Lower lobe of right lung (tissue), 2 donors: ENCODE data around the gene PRM1. TPM values are rescaled to one million over a fixed set of nuclear protein-coding genes. Genes with fewer than 3 reads are reported as not detected.

ENCODE experiments used
- ATAC-seq, 2 donors: fragments of 200-7000 bp; cut with Tn5 transposase; one replicate each; pipeline ENCODE4 v1.9.1; 2020 to 2022; ENCODE audit warnings: mild to moderate bottlenecking in 2 of 2, moderate library complexity in 2 of 2
- DNase-seq: peaks from one replicate; pipeline ENCODE4 v3.0.0-alpha.2; 2020
- H3K27ac ChIP-seq: fragments of 200-600 bp; one replicate; pipeline ENCODE4 v1.8.0; 2022
- H3K27me3 ChIP-seq: fragments of 200-600 bp; one replicate; pipeline ENCODE4 v1.8.0; 2022; ENCODE audit warnings: low read depth
- H3K36me3 ChIP-seq: fragments of 200-600 bp; one replicate; pipeline ENCODE4 v1.8.0; 2022; ENCODE audit warnings: mild to moderate bottlenecking
- H3K4me1 ChIP-seq: fragments of 200-600 bp; one replicate; pipeline ENCODE4 v1.8.0; 2022
- H3K4me3 ChIP-seq: fragments of 200-600 bp; one replicate; pipeline ENCODE4 v1.8.0; 2022; ENCODE audit warnings: mild to moderate bottlenecking
- H3K9me3 ChIP-seq: fragments of 200-600 bp; one replicate; pipeline ENCODE4 v1.8.0; 2022
- intact Hi-C: fragments of 100-400 bp; cut with DNase I; formaldehyde crosslinking; loops from one replicate; pipeline ENCODE4 v1.11.0; 2022
- total RNA-seq: library from RNA; stranded (reverse); fragmentation: NEBNext Ultra II Directional; extraction: Animal tissue kit (Norgen Biotek cat#: 25700); gene quantifications from one replicate; pipeline ENCODE4 v1.2.1, GENCODE V29; 2021
- TF ChIP-seq, protein P1 (sequence below): fragments of 200-600 bp; IDR thresholded peaks from one replicate; pipeline ENCODE4 v1.8.0; 2022; ENCODE audit warnings: antibody characterized with exemption, mild to moderate bottlenecking
- donor health status: DM: no; HTN: yes; CAD: no; lungs with severe emphysema.

PRM1 gene
- total RNA-seq, 1 donor from 2014 or later: not detected

DNA sequence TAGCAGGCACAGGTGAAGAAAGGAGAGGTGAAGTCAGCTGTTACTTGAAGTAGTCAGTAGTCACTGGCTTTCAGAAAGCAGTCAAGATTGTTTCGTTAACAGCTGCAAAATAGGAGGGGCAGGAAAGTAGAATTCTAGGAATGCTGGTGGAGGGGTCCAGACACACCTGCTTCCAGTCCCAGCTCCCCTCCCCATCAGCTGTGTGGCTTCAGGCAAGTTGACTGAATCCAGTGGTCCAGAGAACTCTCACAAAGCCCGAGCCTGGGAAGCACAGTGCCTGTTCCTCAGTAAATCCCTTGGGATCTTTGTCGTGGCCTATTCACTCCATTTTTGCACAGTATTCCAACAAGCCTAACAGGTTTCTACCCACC, 20.5 kb downstream of the PRM1 start:
- DNase-seq (no peak), ATAC-seq (no peak)
- no peaks in the 10 kb centered on the region for H3K36me3 ChIP-seq
- H3K27ac ChIP-seq: no peak overlapping the region
- H3K27me3 ChIP-seq: no peaks in the 10 kb centered on the region
- H3K4me1 ChIP-seq: peaks cover 37% of the 10 kb centered on the region
- intact Hi-C loops: no loop called here
- H3K9me3 ChIP-seq: no peaks in the 10 kb centered on the region
- TF ChIP-seq, protein P1, sequence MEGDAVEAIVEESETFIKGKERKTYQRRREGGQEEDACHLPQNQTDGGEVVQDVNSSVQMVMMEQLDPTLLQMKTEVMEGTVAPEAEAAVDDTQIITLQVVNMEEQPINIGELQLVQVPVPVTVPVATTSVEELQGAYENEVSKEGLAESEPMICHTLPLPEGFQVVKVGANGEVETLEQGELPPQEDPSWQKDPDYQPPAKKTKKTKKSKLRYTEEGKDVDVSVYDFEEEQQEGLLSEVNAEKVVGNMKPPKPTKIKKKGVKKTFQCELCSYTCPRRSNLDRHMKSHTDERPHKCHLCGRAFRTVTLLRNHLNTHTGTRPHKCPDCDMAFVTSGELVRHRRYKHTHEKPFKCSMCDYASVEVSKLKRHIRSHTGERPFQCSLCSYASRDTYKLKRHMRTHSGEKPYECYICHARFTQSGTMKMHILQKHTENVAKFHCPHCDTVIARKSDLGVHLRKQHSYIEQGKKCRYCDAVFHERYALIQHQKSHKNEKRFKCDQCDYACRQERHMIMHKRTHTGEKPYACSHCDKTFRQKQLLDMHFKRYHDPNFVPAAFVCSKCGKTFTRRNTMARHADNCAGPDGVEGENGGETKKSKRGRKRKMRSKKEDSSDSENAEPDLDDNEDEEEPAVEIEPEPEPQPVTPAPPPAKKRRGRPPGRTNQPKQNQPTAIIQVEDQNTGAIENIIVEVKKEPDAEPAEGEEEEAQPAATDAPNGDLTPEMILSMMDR: no peak
- H3K4me3 ChIP-seq: no peak overlapping the region

DNA sequence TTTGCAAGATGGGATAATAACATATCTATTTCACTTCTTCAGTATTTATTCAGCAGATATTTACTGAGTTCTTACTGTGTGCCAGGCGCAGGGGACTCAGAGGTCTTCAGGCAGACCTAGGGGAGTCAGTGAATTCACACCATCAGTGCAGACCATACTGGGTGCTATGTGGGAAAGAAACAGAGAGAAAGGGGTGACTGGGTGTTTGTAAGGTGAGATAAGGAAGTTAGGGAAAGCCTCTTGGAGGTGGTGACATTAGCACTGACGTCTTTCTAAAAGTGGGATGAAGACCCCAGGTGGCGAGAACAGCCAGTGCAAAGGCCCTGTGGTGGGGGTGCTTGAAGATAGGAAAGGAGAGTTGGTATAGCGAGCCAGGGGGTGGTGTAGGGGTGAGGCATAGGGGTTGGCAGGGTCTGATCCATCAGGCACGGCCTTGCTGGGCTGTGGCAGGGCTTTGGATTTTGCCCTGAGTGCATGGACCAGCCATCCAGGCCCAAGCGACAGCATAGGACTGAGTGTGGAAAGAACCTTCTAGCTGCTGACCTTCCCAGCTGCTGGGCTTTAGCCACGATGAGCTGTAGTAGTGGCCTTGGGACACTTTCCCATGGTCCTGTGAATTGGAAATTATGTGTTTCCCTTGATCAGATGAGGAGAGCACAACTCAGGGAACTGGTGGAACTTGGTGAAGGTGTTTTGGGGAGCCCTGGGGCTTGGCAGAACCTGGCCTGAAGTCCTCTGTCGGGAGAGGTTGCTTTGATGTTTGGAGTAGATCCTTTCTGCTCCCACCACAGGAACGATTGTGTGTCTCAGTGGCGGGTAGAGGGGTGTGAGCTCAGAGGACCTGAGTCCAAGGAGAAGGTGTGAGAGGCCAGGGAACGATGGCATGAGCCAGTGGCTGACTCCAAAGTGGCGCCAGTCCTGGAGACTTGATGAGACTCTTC, 21.2 kb downstream of the PRM1 start:
- Histone ChIP-seq H3K36me3 (no peaks in the 10 kb centered on the region), H3K27me3 (no peaks in the 10 kb centered on the region), H3K27ac (no peak overlapping the region), H3K4me1 (peaks cover 31% of the 10 kb centered on the region), H3K9me3 (no peaks in the 10 kb centered on the region), H3K4me3 (no peak overlapping the region)
- DNase-seq (no peak), ATAC-seq (no peak)
- TF ChIP-seq, protein P1: no peak
- intact Hi-C loops: no loop called here

DNA sequence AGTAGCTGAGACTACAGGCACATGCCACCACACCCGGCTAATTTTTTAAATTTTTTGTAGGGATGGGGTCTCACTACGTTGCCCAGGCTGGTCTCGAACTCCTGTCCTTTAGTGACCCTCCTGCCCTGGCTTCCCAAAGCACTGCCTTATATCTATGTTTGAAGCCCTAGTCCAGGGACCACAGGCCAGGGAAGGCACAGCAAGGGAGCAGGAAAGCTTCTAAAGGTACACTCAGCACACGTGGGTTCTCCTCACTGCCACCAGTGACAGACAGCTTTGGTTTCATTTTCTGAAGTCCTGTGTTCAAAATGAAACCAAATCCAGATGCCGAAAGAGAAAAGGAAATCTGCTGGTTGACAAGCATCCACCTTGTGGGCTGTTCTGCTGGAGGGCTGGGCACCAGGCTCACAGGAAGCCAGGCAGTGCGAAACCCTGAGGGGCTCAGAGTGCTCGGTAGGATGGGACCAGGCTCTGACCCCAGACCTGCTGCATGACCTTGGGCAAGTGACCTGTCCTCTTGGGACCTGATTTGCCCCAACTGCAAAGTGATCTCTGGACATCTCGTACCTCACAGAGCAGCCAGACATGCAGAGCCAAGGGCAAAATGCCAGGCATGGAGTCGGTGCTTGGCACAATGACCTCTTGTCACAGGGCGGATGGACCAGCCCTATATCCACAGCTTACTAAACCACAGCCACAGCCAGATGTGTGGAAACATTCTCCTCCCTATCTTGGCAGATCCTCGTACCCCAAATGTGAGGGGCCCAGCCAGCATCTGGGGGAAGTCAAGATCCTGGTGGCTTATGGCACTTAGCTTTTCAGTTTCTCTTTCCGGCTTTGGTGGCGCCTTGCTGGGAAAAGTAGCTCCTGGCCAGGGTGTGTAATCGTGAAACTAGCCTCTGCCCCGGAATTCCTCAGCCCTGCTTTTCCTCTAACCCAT, 22.3 kb downstream of the PRM1 start:
- DNase-seq (peak; percentile 67), ATAC-seq (no peak)
- TF ChIP-seq, protein P1: no peak
- Histone ChIP-seq H3K4me3 (peak overlapping the region; percentile 37), H3K4me1 (peaks cover 41% of the 10 kb centered on the region), H3K27ac (peak overlapping the region; percentile 40), H3K27me3 (no peaks in the 10 kb centered on the region), H3K36me3 (no peaks in the 10 kb centered on the region), H3K9me3 (no peaks in the 10 kb centered on the region)
- intact Hi-C loops: no loop called here

DNA sequence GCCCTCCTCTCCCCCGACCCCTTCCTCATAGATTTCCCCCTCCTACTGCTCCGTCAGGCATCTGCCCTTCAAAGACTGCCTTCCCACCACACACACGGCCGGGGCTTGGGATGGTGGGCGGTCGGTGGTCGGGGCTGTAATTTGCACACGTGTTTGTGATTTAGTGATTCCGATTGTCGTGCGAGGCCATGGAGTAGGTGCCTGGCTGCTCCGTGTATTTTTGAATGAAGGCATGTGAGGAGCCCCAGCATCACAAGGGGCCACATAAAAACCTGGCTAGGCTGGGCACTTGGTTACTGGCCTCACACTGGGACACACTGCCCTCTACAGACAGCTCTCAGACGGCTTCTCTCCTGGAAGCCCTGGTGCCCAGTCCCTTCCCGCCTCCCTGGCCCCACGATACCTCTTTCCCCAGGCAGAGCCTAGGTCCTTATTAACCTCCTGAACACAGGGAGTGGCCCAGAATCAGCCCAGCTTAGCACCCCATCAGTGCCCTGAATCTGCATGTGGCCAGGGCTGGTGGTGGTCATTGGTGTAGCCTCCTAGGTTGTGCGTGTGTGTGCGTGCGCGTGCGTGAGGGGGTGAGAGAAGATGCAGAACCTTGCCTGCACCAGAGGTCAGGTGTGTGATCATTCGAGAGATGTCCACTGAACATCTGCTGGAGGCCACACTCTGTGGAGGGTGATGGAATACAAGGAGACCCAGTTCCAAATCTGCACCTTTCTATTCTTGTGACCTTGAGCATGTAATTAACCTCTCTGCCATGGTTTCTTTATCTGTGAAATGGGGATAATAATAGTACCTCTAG, 23.8 kb downstream of the PRM1 start:
- Histone ChIP-seq H3K9me3 (no peaks in the 10 kb centered on the region), H3K27me3 (no peaks in the 10 kb centered on the region), H3K27ac (peak overlapping the region; percentile 98), H3K4me1 (peaks cover 55% of the 10 kb centered on the region), H3K4me3 (peak overlapping the region; percentile 90), H3K36me3 (peaks cover 3% of the 10 kb centered on the region)
- ATAC-seq (peak; percentile 71 to 74), DNase-seq (peak; percentile 78)
- TF ChIP-seq, protein P1: peak; percentile 77
- intact Hi-C loops: no loop called here

DNA sequence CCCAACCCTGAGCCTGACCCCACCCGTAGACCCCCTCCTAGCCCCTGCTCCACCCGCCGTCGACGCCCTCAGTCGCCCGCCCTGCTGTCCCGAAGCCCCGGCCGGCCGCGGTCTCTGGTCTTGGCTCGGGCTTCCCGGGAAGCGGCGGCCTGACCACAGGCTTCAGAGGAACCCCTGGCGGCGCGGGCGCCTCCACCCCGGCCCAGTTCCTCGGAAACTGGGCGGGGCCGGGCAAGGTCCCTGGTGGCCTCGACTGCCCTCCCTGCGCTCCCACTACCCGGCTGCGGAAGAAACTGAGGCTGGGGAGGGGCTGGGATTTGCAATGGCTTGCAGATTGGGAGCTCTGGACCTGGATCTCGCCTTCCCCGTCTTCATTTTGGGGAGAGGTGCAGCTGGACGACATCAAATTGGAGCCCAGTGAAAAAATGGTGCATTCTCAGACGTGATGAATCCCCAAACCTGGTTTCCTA, 24.4 kb downstream of the PRM1 start:
- H3K27ac ChIP-seq: peak overlapping the region; percentile 98
- no peaks in the 10 kb centered on the region for H3K9me3 ChIP-seq
- peak overlapping the region; percentile 90 for H3K4me3 ChIP-seq
- TF ChIP-seq, protein P1: no peak
- intact Hi-C loops: no loop called here
- H3K4me1 ChIP-seq: peaks cover 56% of the 10 kb centered on the region
- H3K27me3 ChIP-seq: no peaks in the 10 kb centered on the region
- ATAC-seq (peak; percentile 44 to 52), DNase-seq (peak; percentile 82)
- H3K36me3 ChIP-seq: peaks cover 5% of the 10 kb centered on the region
